Measurements from ENCODE around the gene ATXN7. TPM values are rescaled to one million over a fixed set of nuclear protein-coding genes. Genes with fewer than 3 reads are reported as not detected.

The ATXN7 gene
- 29.0 TPM for polyA plus RNA-seq (ENCODE audit: insufficient read length)
- long read RNA-seq, donor 1, partial matches to known transcripts: 0 of 5 reads
- long read RNA-seq, donor 1, other reads (novel, unspliced or antisense): 0 of 5 reads
- long read RNA-seq, donor 2, transcript ATXN7-211 (1 exons, 3,268 nt): major isoform, 7 of 8 reads
- long read RNA-seq, donor 2, partial matches to known transcripts: 0 of 8 reads
- long read RNA-seq, donor 2, other reads (novel, unspliced or antisense): 0 of 8 reads
- long read RNA-seq, donor 3, transcript ATXN7-211 (1 exons, 3,268 nt): major isoform, 7 of 11 reads
- long read RNA-seq, donor 3, partial matches to known transcripts: 0 of 11 reads
- long read RNA-seq, donor 3, other reads (novel, unspliced or antisense): 0 of 11 reads
- long read RNA-seq, donor 4, partial matches to known transcripts: 0 of 3 reads
- long read RNA-seq, donor 4, other reads (novel, unspliced or antisense): 0 of 3 reads
- long read RNA-seq, donor 5, transcript ATXN7-211 (1 exons, 3,268 nt): major isoform, 9 of 11 reads
- long read RNA-seq, donor 5, partial matches to known transcripts: 0 of 11 reads
- long read RNA-seq, donor 5, other reads (novel, unspliced or antisense): 0 of 11 reads
- long read RNA-seq, donor 6, partial matches to known transcripts: 0 of 4 reads
- long read RNA-seq, donor 6, other reads (novel, unspliced or antisense): 0 of 4 reads
- long read RNA-seq, donor 7, transcript ATXN7-211 (1 exons, 3,268 nt): major isoform, 6 of 7 reads
- long read RNA-seq, donor 7, partial matches to known transcripts: 0 of 7 reads
- long read RNA-seq, donor 7, other reads (novel, unspliced or antisense): 0 of 7 reads
- long read RNA-seq, donor 8, transcript ATXN7-211 (1 exons, 3,268 nt): major isoform, 5 of 5 reads
- long read RNA-seq, donor 8, partial matches to known transcripts: 0 of 5 reads
- long read RNA-seq, donor 8, other reads (novel, unspliced or antisense): 0 of 5 reads

DNA sequence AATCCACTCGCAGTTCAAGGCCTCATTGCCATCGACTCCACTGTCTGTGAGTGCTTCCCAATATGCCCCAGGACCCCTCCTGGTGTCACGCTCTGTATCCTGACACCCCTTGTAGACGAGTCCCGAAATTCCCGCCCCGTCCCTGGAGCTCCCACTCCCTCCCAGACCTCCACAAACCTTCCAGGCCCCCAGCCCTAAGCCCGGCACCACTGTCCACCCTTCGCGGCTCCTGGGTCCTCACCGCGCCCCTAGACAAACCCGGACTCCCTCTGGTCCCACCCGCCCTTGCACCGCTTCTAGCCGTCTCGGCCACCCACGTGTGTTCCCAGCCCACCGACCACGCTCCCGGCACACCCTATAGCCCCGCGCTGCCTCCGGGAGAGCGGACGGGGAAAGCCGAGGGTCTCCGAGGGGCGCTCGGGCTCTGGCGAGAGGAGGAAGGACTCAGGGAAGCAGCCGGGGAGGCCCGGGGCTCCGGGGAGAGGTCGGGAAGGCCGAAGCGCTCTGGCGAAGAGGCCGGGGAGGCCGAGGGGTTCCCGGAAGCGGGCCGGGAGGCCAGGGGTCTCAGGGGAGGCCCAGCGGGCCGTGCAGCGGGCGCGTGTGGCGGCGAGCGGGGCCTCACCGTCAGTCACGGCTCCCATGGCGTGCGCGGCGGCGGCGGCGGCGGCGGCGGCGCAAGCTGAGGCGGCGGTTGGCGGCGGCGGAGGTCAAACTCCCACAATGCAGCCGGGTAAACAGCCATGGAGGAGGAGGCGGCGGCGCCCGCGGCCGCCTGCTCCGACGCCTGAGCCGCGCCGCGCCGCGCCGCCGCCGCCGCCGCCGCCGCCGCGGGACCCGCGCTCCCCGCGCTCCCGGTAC is at the start of gene ATXN7, which contains the start of gene THOC7:
TSS of gene ATXN7 (plus strand) at position 718 of the 858 bp plus-strand sequence. CDS start 48,732 bp downstream, outside the sequence.
TSS of gene THOC7 (minus strand) at position 656 of the 858 bp plus-strand sequence. CDS start at position 641, 15 bp downstream.
- DNase-seq: peak; percentile 50

DNA sequence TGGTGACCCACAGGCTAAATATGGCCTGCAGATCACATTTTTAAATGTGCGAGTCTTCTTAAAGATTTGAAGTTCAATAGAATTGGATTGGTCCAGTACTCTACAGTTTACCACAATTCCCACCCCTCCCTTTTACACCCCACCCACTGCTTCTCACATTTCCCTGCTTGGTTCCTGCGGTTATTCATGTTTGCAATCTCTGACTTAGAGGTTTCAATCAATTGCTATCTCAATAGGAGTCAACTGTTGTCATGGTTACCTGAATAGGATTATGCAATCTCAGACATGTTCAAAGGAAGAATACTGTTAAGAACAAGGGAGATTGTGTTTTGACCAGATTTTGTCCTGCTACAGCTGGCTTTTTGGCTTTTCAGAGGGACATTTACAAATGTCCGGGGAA is 49.4 kb upstream of the ATXN7 start:
- DNase-seq: no peak

GRCh38 chr3:63817225-63817624 is 46.4 kb upstream of the ATXN7 start:
- DNase-seq: no peak

DNA sequence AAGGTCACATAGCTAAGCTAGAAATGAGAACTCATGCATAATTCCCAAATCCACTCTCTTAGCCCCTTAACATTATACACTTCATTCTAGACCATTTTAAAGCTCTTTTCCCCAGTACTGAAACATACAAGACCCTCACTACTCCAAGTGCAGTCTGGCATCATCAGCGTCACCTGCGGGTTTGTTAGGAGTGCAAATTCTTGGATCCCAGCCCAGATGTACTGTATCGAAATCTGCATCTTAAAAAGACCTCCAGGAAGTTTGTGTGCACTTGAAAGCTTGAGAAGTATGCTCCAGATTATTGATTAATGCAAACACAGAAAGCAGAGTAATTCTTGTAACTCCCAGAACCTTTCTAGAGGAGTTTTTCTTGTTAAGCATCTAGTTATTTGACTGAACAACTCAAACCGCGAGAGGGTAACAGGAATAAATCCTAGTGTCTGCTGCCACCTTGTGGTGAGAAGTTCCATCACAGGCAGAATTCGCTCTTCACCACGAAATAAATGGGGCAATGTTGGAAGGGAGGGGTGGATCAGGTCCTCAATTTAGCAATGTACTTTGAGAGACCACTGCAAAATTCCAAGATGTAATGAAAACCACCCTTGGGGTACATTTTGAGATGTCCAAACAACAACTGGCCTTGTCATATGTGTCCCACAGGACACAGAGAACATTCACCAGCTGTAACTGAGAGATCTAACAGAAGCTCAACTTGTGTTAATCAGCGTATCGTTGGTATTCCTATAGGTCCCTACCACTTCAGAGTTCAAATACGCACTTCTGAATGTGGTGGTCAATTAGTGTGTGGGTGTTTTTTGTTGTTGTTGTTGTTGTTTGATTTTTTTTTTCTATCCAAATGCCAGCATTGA is 45.2 kb upstream of the ATXN7 start:
- DNase-seq: peak; percentile 57

DNA sequence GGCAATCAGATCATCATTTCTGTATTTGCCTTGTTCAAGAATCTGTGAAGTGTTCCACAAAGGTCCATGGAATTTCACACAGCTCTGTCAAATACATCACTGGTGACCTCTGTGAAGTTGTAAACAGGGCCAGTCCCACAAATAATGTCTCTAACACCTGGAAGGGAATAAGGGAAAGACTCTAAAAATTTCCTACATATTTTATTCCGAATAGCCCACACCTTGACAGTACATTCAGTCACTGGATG is 44.6 kb upstream of the ATXN7 start, which contains the start of gene C3orf49:
TSS of gene C3orf49 (plus strand) at position 149 of the 248 bp plus-strand sequence. CDS start 173 bp downstream, outside the sequence.
- no peak for DNase-seq

DNA sequence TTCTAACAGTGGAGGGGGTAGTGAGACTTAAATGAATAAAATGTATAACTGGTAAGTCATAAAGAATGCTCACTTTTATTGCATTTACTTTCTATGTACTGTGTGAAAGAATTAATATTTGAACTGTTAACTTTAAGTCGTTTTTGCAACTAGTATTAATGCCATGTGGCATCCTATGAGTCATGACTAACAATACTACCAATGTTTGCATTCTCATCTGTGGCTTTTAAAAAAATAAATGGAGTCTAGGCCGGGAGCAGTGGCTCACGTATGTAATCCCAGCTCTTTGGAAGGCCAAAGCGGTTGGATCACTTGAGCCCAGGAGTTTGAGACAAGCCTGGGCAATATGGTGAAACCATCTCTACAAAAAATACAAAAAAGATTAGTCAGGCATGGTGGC is 39.4 kb upstream of the ATXN7 start:
- DNase-seq: no peak

- DNase-seq: no peak
Measured at GRCh38 chr3:63830526-63830925, 33.1 kb upstream of the ATXN7 start.

DNA sequence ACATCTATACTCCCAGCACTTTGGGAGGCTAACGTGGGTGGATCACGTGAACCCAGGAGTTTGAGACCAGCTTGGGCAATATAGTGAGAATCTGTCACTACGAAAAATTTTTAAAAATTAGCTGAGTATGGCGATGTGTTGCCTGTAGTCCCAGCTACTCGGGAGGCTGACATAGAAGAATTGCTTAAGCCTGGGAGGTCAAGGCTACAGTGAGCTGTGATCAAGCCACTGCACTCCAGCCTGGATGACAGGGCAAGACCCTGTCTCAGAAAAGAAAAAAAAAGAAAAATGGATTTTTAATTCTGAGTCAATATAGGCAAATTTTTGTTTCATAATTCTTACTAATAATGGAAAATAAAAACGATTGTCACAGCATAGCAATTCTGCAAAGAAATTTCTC is 31.3 kb upstream of the ATXN7 start:
- no peak for DNase-seq

DNA sequence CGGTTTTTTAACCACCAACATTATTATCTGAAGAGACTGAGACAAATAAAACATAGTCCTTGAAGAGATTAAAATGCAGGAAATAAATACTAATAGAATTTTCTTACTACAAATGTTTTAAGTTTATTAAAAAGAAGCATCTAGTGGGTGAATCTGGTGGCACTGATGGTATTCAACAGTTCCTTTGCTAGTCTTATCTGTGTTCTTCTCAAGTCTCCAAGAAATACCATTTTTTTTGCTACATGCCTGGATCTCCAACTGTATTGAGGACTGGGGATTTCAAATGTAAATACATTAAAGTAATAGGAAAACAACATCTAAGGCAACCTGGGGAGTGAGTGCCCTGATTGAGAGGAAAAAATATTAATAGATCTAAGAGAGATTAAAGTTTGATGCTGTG is 22.0 kb upstream of the ATXN7 start:
- no peak for DNase-seq

GRCh38 chr3:63842127-63842526 is 21.5 kb upstream of the ATXN7 start:
- DNase-seq: no peak

DNA sequence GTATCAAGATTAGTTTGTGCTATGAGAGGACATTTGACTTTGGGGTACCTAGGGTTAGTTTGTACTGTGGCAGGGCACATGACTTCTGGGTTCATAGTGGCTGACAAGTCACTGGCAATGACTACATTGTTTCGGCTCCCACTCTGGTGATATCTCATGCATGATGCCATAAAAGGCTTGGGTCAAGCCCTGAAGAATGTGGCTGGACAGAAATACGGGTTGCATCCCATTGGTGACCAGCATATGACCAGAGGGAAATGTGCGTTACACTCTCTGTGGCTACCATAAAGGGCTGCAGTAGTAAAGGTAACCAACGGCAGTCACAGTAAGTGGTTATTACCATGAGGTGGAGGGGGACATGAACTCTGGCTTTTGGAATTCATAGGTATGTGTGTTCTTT is 18.5 kb upstream of the ATXN7 start:
- no peak for DNase-seq

GRCh38 chr3:63847718-63848450 is 15.8 kb upstream of the ATXN7 start:
- no peak for DNase-seq

DNA sequence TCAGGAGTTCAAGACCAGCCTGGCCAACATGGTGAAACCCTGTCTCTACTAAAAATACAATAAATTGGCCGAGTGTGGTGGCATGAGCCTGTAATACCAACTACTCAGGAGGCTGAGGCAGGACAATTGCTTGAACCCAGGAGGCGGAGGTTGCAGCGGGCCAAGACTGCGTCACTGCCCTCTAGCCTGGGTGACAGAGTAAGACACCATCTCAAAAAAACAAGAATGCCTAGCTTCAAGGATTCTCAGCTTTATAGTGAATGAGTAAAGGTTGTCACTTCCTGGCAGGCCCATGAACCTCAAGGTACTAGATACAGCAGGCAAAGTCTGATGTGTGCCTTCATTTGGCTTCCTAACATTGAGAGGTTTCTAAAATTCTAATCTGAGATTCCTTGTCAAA is 14.5 kb upstream of the ATXN7 start:
- DNase-seq: no peak

GRCh38 chr3:63851287-63851686 is 12.4 kb upstream of the ATXN7 start:
- DNase-seq: no peak

GRCh38 chr3:63853106-63853505 is 10.6 kb upstream of the ATXN7 start:
- no peak for DNase-seq

- DNase-seq: no peak
Measured at GRCh38 chr3:63855333-63855940, 8.2 kb upstream of the ATXN7 start.

DNA sequence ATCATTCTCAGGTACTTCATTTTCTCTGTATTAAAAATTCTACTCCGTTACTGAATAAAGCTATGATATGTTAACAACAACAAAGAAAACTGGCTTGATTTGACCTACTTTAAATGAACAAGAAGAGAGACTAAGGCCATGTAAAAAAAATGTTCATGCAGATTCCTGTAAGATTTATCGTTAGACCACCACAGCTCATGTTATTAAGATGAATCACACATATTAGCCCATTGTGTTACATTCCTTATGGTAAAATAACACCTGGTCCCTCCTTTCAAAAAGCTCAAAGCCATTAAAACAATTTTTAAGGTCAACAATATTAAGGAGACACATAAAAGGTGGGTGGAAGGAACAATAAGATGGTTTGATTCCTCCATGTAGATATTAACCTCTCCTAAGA is 6.4 kb upstream of the ATXN7 start:
- no peak for DNase-seq

- DNase-seq: no peak
Measured at GRCh38 chr3:63860776-63861175, 2.9 kb upstream of the ATXN7 start.

DNA sequence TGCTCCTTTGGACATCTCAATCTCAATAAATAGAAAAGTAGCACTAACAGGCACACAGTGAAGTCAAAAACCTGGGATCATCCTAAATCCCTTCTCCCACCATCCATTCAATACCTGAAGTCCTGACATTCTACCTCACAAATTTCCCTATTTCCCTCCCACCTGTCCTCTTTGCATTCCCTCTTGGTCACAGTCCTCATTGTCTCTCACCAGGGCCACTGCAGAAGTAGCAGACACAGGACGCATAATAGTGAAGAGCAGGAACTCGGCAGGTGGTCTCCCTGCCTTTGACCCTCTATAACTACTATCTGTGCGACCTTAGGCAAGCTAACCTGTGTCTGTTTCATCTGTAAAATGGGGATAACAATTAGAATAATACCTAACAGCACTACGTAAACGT is 2.4 kb upstream of the ATXN7 start:
- no peak for DNase-seq

GRCh38 chr3:63862804-63863149 is 890 bp upstream of the ATXN7 start:
- no peak for DNase-seq

All from left kidney (tissue), 8 donors.